HG03095 (cell line): ENCODE results near the gene CLEC2D.
"Not testable (repeated sequence)": the region's sequence is repeated elsewhere in the genome, so short reads cannot be mapped to it uniquely, and the experiment has no call there.

Source experiments
- ATAC-seq: cut with Tn5 transposase; IDR thresholded peaks from one replicate; pipeline ENCODE4 v1.9.1; 2021; ENCODE audit warnings: moderate library complexity; ENCODE audit not compliant: unreplicated experiment

CLEC2D gene

DNA sequence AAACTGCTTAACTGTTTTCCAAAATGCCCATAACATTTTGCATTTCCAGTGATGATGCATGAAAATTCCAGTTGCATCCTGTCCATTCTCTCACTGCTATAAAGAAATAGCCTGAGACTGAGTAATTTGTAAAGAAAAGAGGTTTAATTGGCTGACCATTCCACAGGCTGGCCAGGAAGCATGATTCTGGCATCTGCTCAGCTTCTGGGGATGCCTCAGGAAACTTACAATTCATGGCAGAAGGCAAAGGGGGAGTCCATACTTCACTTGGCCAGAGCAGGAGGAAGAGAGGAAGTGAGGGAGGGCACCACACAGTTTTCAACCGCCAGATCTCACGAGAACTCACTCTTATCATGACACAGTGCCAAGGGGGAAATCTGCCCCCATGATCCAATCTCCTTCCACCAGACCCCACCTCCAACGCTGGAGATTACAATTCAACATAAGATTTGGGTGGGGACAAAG, 18.2 kb upstream of the CLEC2D start:
- no peak for ATAC-seq

DNA sequence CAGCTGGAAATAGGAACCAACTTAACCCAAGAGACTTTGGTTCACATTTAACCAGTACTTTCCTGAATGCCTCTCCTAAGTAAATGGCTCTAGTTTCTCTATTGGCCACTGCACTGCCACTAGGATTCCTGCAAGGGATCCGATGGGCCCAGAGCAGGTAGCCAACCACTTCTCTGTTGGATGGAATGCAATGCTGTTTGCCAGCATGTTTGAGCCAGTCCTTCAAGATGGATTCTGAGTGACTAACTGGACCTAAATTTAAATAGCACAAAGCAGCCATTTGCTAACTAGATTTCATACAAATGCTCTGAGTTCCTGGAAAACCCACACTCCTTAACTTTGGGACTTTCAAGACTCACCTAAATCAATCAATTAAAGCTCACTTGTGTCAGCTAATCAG, 9.5 kb upstream of the CLEC2D start:
- ATAC-seq, result no peak

DNA sequence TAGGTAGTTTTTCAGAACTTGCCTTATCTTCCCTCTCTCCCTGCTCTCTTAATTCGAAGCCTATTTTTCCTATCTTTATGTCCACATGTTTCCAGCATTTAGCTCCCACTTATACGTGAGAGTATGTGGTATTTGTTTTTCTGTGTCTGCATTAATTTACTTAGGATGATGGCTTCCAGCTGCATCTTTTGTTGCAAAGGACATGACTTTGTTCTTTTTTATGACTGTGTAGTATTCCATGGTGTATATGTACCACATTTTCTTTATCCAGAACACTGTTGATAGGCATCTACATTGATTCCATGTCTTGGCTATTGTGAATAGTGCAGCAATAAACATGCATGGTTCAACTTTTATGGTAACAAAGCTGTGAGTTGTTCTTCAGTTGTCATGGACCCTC, 7.8 kb upstream of the CLEC2D start:
- ATAC-seq, result no peak

DNA sequence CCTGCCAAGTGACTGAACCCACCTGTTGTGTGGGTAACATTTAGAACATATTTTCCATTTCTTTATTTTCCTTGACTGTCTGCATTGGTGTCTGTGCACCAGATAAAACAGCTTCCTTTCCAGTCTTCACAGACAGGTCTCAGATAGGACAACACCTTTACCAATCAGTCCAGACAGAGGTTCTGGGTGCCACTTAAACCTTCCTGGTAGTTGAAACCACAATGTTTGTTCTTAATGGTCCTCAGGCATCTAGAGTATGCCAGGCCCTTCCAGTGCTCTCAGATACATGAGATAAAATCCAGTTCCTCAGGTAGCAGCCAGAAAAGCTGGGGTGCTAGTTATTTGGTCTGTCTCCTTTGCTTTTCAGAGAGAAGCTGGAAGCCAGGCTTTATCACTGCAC, 7.0 kb upstream of the CLEC2D start:
- no peak for ATAC-seq

DNA sequence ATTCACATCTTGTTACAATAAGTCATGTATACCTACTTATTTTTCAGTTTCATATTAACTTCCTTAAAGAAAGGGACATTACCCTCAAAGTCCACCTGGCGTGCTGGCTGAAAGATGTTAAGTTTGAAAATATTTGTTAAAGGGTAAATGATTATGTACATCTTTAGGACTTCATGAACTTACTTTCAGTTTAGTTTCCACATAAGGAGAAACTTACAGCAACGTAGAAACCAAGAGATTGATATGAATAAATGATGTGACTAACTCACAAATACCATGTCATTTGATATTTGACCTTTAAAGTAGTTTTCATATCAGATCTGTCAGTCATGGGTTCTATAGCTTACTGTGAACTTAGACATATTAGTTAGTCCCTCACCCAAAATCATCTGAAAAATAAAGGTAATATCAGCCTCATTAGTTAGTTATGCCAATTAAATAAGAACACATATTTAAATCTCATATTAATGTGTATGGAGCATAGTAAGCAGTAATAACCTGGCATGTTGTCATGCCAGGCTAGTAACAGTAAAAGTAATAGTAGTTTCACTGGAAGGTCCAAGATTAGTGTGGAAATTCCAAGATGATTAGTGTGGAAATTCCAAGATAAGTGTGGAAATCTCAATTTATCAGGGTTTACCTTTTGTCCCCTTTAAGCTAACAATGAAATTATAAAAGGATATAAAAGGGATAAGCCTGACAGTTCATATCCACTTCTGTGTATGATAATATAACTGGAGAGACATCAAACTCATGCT, 1.9 kb upstream of the CLEC2D start:
- ATAC-seq, result no peak

DNA sequence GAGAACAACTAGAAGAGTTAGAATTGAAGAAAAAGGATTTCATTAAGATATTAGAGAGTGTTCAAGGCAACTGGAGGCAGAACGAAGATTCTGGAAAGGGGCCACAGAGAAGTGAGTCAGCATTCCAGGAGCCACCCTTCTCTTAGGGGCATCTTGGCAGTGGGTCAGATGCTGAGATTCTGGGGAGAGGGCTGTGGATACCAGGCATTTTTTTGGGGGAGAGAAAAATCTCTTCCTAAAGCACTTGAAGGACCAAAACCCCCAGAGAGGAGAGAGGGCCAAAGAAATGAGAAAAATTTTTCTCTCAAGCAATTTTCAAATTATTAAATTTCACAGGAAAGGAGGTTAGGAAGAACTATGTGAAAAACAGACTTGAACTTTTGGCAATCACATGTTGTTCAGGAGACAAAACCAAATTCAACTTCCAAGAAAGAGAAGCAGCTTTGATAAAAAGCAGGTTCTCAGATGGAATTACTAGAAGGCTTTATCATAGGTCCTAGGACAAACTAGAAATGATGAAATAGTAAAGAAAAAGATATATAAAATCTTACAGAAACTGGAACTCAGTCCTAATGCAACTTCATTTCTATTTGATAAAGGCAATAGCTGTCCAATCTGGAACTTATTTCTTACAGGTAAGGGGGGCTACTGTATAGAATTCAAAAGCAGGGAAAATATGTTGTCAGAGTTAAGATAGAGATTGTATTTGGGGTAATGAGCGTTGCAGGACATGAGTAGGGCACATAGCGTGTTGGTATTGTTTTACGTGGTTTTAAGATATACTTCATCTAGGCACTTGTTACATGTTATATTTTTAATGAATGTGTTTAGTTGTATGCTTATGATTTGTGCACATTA, 1.1 kb upstream of the CLEC2D start:
- no peak for ATAC-seq

DNA sequence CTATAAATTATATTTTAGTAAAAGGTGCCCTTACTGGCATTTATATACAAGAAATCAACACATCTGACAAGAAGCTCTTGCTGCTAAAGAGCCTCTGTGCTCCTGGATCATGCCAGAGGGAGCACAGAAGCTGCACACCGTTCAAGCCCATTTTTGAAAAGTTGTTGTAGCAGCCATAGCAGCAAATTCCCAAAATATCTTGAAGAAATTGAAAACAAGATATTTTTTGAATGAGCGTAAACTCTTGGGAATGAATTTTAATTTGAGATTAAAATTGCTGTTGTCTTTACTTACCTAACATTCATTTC, 540 bp upstream of the CLEC2D start:
- no peak for ATAC-seq

DNA sequence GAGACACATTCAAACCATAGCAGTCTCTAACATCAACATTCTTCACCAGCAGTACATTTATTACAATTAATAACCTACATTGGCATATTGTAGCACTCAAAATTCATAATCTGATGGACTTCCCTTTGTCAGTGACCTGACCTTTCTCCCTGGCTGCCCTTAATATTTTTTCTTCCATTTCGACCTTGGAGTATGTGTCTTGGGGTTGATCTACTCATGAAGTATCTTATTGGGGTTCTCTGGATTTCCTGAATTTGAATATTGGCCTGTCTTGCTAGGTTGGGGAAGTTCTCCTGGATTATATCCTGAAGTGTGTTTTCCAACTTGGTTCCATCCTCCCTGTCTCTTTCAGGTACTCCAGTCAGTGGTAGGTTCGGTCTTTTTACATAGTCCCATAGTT, 2.8 kb downstream of the CLEC2D start:
- ATAC-seq, result not testable (repeated sequence)

DNA sequence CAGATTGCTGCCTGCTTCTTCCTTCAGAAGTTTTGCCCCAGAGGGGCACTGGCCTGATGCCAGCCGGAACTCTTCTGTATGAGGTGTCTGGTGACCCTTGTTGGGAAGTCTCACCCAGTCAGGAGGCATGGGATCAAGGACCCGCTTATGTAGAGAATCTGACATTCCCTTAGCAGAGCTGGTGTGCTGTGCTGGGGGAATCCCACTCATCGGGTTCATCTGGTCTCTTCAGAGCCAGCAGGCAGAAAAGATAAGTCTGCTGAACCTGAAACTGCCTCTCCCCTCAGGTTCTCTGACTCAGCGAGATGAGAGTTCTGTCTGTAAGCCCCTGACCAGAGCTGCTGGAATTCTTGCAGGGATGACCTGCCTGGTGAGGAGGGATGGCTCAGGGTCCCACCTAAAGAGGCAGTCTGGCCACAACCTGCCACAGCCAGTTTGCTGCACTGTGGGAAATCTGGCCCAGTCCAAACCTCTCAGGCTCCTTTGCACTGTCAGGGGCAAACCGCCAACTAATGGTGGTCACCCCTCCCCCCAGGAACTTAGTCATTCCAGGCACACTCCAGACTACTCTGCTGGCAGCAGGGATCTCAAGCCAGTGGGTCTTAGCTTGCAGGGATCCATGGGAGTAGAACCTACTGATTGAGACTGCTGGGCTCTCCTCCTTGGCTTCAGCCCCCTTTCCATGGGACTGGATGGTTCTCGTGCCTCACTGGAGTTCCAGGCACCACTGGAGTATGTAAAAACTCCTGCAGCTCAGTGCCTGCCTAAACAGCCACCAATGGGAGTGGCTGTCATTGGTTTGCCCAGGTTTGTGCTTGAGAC, 4.1 kb downstream of the CLEC2D start:
- ATAC-seq, result peak; percentile 35

DNA sequence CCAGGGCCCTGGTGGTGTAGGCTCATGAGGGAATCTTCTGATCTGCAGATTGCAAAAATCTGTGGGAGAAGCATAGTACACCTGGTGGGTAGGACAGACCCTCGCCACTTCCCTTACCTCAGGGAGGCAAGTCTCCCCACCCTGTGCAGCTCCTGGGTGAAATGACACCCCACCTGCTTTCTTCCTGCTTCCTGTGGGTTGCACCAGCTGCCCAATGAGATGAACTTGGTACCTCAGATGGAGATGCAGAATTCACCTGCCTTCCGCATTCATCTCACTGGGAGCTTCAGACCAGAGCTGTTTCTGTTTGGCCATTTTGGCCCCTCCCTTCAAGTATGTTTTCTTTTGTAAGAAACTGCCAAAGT, 4.7 kb downstream of the CLEC2D start:
- peak; percentile 25 for ATAC-seq

DNA sequence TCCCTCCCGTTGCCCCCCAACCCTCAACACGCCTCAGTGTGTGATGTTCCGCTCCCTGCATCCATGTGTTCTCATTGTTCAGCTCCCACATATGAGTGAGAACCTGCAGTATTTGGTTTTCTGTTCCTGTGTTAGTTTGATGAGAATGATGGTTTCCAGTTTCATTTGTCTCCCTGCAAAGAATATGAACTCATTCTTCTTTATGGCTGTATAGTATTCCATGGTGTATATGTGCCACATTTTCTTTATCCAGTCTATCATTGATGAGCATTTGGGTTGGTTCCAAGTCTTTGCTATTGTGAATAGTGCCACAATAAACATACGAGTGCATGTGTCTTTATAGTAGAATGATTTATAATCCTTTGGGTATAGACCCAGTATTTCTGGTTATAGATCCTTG, 13.0 kb downstream of the CLEC2D start:
- not testable (repeated sequence) for ATAC-seq

DNA sequence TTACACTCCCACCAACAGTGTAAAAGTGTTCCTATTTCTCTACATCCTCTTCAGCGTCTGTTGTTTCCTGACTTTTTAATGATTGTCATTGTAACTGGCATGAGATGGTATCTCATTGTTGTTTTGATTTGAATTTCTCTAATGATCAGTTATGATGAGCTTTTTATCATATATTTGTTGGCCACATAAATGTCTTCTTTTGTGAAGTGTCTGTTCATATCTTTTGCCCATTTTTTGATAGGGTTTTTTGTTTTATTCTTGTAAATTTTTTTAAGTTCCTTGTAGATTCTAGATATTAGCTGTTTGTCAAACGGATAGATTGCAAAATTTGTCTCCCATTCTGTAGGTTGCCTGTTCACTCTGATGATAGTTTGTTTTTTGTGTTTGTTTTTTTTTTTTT, 13.4 kb downstream of the CLEC2D start:
- ATAC-seq, result not testable (repeated sequence)

DNA sequence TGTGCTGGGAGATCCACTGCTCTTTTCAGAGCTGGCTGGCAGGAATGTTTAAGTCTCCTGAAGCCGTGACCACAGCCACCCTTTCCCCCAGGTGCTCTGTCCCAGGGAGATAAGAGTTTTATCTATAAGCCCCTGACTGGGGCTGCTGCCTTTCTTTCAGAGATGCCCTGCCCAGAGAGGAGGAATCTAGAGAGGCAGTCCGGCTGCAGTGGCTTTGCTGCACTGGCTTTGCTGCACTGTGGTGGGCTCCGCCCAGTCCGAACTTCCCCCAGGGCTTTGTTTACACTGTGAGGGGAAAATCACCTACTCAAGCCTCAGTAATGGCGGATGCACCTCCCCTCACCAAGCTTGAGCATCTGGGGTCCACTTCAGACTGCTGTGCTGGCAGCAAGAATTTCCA, 15.9 kb downstream of the CLEC2D start:
- not testable (repeated sequence) for ATAC-seq

DNA sequence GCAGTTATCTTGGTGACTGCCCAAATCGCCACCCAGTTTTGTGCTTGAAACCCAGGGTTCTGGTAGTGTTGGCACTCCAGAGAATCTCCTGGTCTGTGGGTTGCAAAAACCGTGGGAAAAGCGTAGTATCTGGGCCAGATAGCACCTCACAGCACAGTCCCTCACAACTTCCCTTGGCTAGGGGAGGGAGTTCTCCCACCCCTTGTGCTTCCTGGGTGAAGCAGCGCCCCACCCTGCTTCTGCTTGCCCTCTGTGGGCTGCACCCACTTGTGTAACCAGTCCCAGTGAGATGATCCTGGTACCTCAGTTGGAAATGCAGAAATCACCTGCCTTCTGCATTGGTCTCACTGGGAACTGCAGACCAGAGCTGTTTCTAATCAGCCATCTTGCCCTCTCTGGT, 16.4 kb downstream of the CLEC2D start:
- ATAC-seq, result no peak

DNA sequence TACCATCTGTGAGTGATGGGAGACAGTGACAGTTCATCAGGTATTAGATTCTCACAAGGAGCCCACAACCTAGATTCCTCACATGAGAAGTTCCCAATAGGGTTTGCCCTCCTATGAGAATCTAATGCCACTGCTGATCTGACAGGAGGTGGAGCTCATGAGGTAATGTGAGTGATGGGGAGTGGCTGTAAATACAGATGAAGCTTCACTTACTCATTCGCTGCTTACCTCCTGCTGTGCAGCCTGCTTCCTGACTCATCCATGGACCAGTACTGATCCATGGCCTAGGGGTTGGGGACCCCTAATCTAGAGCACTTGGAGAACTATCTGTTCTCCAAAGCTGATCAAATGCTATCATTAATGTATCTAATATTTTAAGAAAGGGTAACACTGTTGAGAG, 17.7 kb downstream of the CLEC2D start:
- ATAC-seq, result no peak

DNA sequence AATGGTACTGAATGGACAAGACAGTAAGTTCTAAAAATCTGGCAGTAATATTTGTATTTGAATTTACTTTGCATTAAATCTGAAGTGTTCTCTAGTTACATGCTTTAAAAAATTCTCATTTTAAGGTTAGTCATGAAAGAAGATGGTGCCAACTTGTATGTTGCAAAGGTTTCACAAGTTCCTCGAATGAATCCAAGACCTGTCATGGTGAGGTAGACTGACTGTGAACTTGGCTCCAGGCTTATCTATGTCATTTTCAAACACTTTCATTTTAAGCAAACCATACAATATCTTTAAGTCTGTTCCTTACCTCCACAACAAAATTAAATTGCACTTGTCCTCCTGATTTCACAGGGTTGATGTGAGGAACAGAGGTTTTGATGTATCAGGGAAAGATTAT, 23.4 kb downstream of the CLEC2D start:
- ATAC-seq, result no peak

DNA sequence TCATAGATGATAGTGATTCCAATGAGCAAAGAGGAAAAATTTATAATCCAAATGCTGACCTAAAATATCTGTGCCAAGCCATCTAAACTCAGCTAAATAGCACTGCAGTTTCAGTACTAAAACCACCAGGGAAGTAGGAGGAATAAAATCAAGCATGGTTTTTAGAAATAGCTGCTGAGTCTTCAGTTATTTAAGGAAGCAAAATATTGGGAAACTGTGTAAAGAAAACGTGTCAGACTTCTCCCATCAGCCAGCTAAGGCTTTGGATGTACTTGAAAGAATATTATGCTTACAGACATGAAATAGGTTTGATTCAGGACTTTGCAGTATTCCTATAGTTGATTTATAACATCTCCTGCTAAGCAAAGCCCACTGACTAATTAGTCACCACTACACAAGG, 24.7 kb downstream of the CLEC2D start:
- ATAC-seq, result no peak

DNA sequence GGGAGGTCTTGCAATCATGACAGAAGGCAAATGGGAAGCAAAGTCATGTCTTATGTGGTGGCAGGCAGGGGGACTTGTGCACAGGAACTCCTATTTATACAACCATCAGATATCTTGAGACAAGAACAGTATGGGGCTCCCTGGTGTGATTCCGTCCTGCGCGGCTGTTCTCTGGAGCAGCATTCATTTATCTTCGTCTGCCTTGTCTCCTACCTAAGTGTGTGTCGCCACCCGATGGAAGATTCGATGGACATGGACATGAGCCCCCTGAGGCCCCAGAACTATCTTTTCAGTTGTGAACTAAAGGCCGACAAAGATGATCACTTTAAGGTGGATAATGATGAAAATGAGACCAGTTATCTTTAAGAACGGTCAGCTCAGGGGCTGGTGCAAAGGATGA, 25.6 kb downstream of the CLEC2D start:
- not testable (repeated sequence) for ATAC-seq

DNA sequence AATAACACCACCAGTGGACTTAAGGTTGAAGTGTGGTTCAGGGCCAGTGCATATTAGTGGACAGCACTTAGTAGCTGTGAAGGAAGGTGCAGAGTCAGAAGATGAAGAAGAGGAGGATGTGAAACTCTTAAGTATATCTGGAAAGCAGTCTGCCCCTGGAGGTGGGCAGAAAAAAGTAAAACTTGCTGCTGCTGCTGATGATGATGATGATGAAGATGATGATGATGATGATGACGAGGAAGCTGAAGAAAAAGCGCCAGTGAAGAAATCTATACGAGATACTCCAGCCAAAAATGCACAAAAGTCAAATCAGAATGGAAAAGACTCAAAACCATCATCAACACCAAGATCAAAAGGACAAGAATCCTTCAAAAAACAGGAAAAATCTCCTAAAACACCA, 26.1 kb downstream of the CLEC2D start:
- not testable (repeated sequence) for ATAC-seq

DNA sequence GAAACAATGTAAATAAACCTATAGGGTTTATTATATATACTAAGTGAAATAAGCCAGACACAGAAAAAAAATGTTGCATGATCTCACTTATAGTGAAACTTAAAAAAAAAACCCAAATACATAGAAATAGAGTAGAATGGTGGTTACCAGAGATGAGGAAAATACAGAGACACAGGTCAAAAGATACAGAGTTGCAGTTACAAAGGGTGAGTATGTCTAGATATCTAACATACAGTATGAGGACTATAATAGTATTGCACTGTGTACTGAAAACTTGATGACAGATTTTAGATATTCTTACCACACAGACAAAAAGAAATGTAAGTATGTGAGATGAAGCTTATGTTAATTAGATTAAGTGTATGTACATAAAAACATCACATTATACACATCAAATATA, 28.1 kb downstream of the CLEC2D start:
- no peak for ATAC-seq

DNA sequence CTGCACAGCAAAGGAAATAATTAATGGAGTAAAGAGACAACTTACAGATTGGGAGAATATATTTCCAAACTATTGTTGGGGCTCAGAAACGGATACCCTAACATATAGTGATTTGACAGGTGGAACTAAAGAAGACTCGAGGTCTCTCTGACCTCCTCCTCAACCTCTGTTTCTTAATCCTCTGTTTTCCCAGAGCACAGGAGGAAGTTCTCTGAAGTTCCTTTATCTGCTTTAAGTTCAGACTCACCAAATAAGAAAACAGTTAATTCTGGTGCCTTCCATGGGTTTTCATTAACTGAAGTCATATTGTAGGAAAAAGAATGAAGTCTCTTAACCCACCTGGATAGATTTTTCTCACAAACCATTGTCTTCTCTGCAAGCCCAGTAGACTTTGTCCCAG, 29.2 kb downstream of the CLEC2D start:
- no peak for ATAC-seq
